H1 (cell line): ENCODE measurements around the gene ATF7IP2. TPM values are rescaled to one million over a fixed set of nuclear protein-coding genes. Genes with fewer than 3 reads are reported as not detected.

ENCODE experiments used
- CTCF ChIA-PET: fragments of 300-600 bp; sonication (Branson Sonifier 250); formaldehyde crosslinking; loops from one replicate; lab custom pipeline; 2021; ENCODE audit not compliant: partially characterized antibody; lab: Charles Lee
- POLR2A ChIA-PET: fragments of 300-600 bp; sonication (Branson Sonifier 250); formaldehyde crosslinking; loops from one replicate; lab custom pipeline; 2021; ENCODE audit warnings: inconsistent platforms; ENCODE audit not compliant: partially characterized antibody; lab: Charles Lee
- DNase-seq, 2 experiments: peaks; one replicate each; pipeline versions ENCODE4 v3.0.0 to v3.0.0-alpha.2; 2010 to 2022; ENCODE audit warnings: low spot score in 2 of 2, low read depth in 1 of 2, mixed read lengths in 1 of 2
- FAIRE-seq: peaks from 2 replicates; lab custom pipeline; 2011; peaks lifted over from hg19 to GRCh38; lab: Jason Lieb, UNC
- H2AFZ ChIP-seq: 2 replicates; pipeline ENCODE4 v1.8.1; 2012; ENCODE audit warnings: low read length, inconsistent platforms
- H2AK5ac ChIP-seq: 2 replicates; pipeline ENCODE4 v1.6.1; 2013; ENCODE audit warnings: low read depth, low read length
- H2BK120ac ChIP-seq: replicated peaks from 2 replicates; pipeline ENCODE3; 2013; ENCODE audit warnings: low read depth, low read length, inconsistent platforms
- H2BK12ac ChIP-seq: 2 replicates; pipeline ENCODE4 v1.6.1; 2013; ENCODE audit warnings: low read depth, low read length
- H2BK15ac ChIP-seq: 2 replicates; pipeline ENCODE4 v1.6.1; 2013; ENCODE audit warnings: low read length
- H2BK20ac ChIP-seq: 2 replicates; pipeline ENCODE4 v1.6.1; 2013; ENCODE audit warnings: low read length
- H2BK5ac ChIP-seq: 2 replicates; pipeline ENCODE4 v1.6.1; 2013; ENCODE audit warnings: low read depth, low read length
- H3K14ac ChIP-seq: 2 replicates; pipeline ENCODE4 v1.6.1; 2013; ENCODE audit warnings: inconsistent platforms; ENCODE audit not compliant: insufficient read length
- H3K18ac ChIP-seq: 2 replicates; pipeline ENCODE4 v1.6.1; 2013; ENCODE audit warnings: low read length; ENCODE audit errors: extremely low read depth
- H3K23ac ChIP-seq: 2 replicates; pipeline ENCODE4 v1.6.1; 2013; ENCODE audit warnings: inconsistent platforms; ENCODE audit not compliant: insufficient read length
- H3K23me2 ChIP-seq: 2 replicates; pipeline ENCODE4 v1.6.1; 2013; ENCODE audit warnings: low read depth, low read length
- H3K27ac ChIP-seq: 2 replicates; pipeline ENCODE4 v1.6.1; 2011; ENCODE audit warnings: low read depth, low read length, inconsistent platforms
- H3K27me3 ChIP-seq, 4 experiments: replicated peaks in 1 of 4; 1 replicate in 1 of 4; 2 replicates in 3 of 4; pipeline versions ENCODE4 v1.6.1 to v1.8.1; 2011 to 2013; ENCODE audit warnings: low read length in 3 of 4, mild to moderate bottlenecking in 3 of 4, inconsistent platforms in 2 of 4, mixed read lengths in 2 of 4, moderate library complexity in 1 of 4; ENCODE audit not compliant: control insufficient read depth in 3 of 4, insufficient read depth in 3 of 4; ENCODE audit errors: extremely low read depth in 1 of 4
- H3K36me3 ChIP-seq, 4 experiments: 2 replicates each; pipeline versions ENCODE4 v1.6.1 to v1.8.1; 2011 to 2013; ENCODE audit warnings: mild to moderate bottlenecking in 4 of 4, low read length in 3 of 4, moderate library complexity in 2 of 4, control low read depth in 1 of 4, inconsistent platforms in 1 of 4; ENCODE audit not compliant: insufficient read depth in 4 of 4, control insufficient read depth in 2 of 4
- H3K4ac ChIP-seq: replicated peaks from 2 replicates; pipeline ENCODE3; 2013; ENCODE audit warnings: low read length, low read depth, mixed read lengths, inconsistent platforms; ENCODE audit not compliant: insufficient read length
- H3K4me1 ChIP-seq, 4 experiments: replicated peaks in 1 of 4; 1 replicate in 1 of 4; 2 replicates in 3 of 4; pipeline versions ENCODE4 v1.6.1 to v1.8.1; 2011 to 2013; ENCODE audit warnings: low read length in 3 of 4, inconsistent platforms in 2 of 4, mixed read lengths in 1 of 4; ENCODE audit not compliant: insufficient read depth in 4 of 4, control insufficient read depth in 3 of 4
- H3K4me2 ChIP-seq, 2 experiments: 2 replicates each; pipeline versions ENCODE4 v1.6.1 to v1.8.1; 2011 to 2013; ENCODE audit warnings: low read depth in 2 of 2, low read length in 2 of 2, control low read depth in 1 of 2, inconsistent platforms in 1 of 2, mild to moderate bottlenecking in 1 of 2; ENCODE audit not compliant: insufficient read depth in 1 of 2
- H3K4me3 ChIP-seq, 4 experiments: fragments of 200-600, 300-600 bp in 1 of 4; sonication (generic), shearing (Covaris generic), sonication (Bioruptor Twin) in 1 of 4; 2 replicates each; pipeline versions ENCODE4 v1.5.1 to v1.8.1; 2011 to 2016; ENCODE audit warnings: low read length in 4 of 4, low read depth in 3 of 4, control low read depth in 2 of 4, inconsistent platforms in 2 of 4, mild to moderate bottlenecking in 2 of 4, mixed read lengths in 1 of 4, moderate library complexity in 1 of 4; ENCODE audit not compliant: insufficient read depth in 2 of 4; ENCODE audit errors: extremely low read depth in 1 of 4
- H3K56ac ChIP-seq: replicated peaks from 2 replicates; pipeline ENCODE3; 2013; ENCODE audit warnings: low read depth, mild to moderate bottlenecking, mixed read lengths, low read length, inconsistent platforms; ENCODE audit not compliant: insufficient read length
- H3K79me1 ChIP-seq: 2 replicates; pipeline ENCODE4 v1.6.1; 2013; ENCODE audit warnings: low read depth, low read length, control low read depth
- H3K79me2 ChIP-seq, 2 experiments: 2 replicates each; pipeline versions ENCODE4 v1.6.1 to v1.8.1; 2012 to 2013; ENCODE audit warnings: low read length in 2 of 2, mild to moderate bottlenecking in 2 of 2, inconsistent platforms in 1 of 2; ENCODE audit not compliant: insufficient read depth in 2 of 2, control insufficient read depth in 1 of 2
- H3K9ac ChIP-seq, 4 experiments: replicated peaks in 1 of 4; 1 replicate in 1 of 4; 2 replicates in 3 of 4; pipeline versions ENCODE4 v1.6.1 to v1.8.1; 2011 to 2013; ENCODE audit warnings: low read depth in 3 of 4, low read length in 3 of 4, control low read depth in 2 of 4, mild to moderate bottlenecking in 2 of 4, moderate library complexity in 2 of 4, inconsistent platforms in 1 of 4; ENCODE audit errors: extremely low read depth in 1 of 4
- H3K9me3 ChIP-seq, 2 experiments: 2 replicates each; pipeline versions ENCODE4 v1.6.1 to v1.8.1; 2012 to 2013; ENCODE audit warnings: mild to moderate bottlenecking in 2 of 2, moderate library complexity in 2 of 2, control low read depth in 1 of 2, inconsistent platforms in 1 of 2, low read depth in 1 of 2, low read length in 1 of 2, mixed read lengths in 1 of 2; ENCODE audit not compliant: insufficient read depth in 2 of 2
- H4K20me1 ChIP-seq, 2 experiments: replicated peaks in 1 of 2; 2 replicates each; pipeline versions ENCODE3 to v1.8.1; 2011 to 2013; ENCODE audit warnings: inconsistent platforms in 2 of 2, low read length in 2 of 2, mild to moderate bottlenecking in 1 of 2; ENCODE audit not compliant: insufficient read depth in 2 of 2, control insufficient read depth in 1 of 2
- H4K5ac ChIP-seq: 2 replicates; pipeline ENCODE4 v1.6.1; 2013; ENCODE audit warnings: low read length, low read depth, mixed read lengths, inconsistent platforms; ENCODE audit not compliant: insufficient read length
- H4K8ac ChIP-seq: 2 replicates; pipeline ENCODE4 v1.8.0; 2013; ENCODE audit warnings: mild to moderate bottlenecking, moderate library complexity, low read length, inconsistent platforms; ENCODE audit not compliant: insufficient read depth; ENCODE audit errors: extremely low read depth
- H4K91ac ChIP-seq: replicated peaks from 2 replicates; pipeline ENCODE3; 2013; ENCODE audit warnings: low read length, mixed read lengths, inconsistent platforms; ENCODE audit not compliant: insufficient read length
- CEBPB ChIP-seq: IDR thresholded peaks from 2 replicates; pipeline ENCODE4 v1.6.1; 2012; ENCODE audit warnings: low read depth, low read length
- CHD1 ChIP-seq: IDR thresholded peaks from 2 replicates; pipeline ENCODE4 v1.6.1; 2012; ENCODE audit warnings: low read depth, low read length, improper control_type of control experiment
- CREB1 ChIP-seq: IDR thresholded peaks from 2 replicates; pipeline ENCODE4 v1.6.1; 2012; ENCODE audit warnings: inconsistent platforms
- GABPA ChIP-seq: IDR thresholded peaks from 2 replicates; pipeline ENCODE4 v1.6.1; 2011; ENCODE audit warnings: mild to moderate bottlenecking, low read length, moderate library complexity, borderline replicate concordance; ENCODE audit not compliant: insufficient read depth
- PHF8 ChIP-seq: fragments of 200-600 bp; sonication (generic); conservative IDR thresholded peaks from 2 replicates; pipeline ENCODE4 v1.7.1; 2012; ENCODE audit warnings: low read depth, mild to moderate bottlenecking, inconsistent platforms, low read length, moderate library complexity
- RAD21 ChIP-seq, 2 experiments: IDR thresholded peaks in 1 of 2; conservative IDR thresholded peaks in 1 of 2; 2 replicates each; pipeline ENCODE4 v1.6.1; 2011; ENCODE audit warnings: low read depth in 2 of 2, low read length in 2 of 2, improper control_type of control experiment in 1 of 2, inconsistent platforms in 1 of 2, mild to moderate bottlenecking in 1 of 2, moderate library complexity in 1 of 2
- RBBP5 ChIP-seq: IDR thresholded peaks from 2 replicates; pipeline ENCODE4 v1.7.1; 2012; ENCODE audit warnings: low read depth, mild to moderate bottlenecking, inconsistent platforms, low read length, moderate library complexity, borderline replicate concordance
- RFX5 ChIP-seq: IDR thresholded peaks from 2 replicates; pipeline ENCODE4 v1.6.1; 2011; ENCODE audit warnings: low read depth, low read length, improper control_type of control experiment, borderline replicate concordance
- SIRT6 ChIP-seq: IDR thresholded peaks from one replicate; pipeline ENCODE4 v1.7.1; 2012; ENCODE audit warnings: low read length, inconsistent platforms
- TEAD4 ChIP-seq: IDR thresholded peaks from 2 replicates; pipeline ENCODE4 v1.6.1; 2012; ENCODE audit warnings: low read depth, low read length, inconsistent platforms, mixed read lengths
- polyA plus RNA-seq, 7 experiments: library from polyadenylated mRNA; depleted of rRNA in 3 of 7; stranded (reverse) in 5 of 7; unstranded in 2 of 7; fragments of >200 nt in 5 of 7; fragments of 200-250 nt in 2 of 7; gene quantifications; 1 replicate in 5 of 7; 2 replicates in 1 of 7; 4 replicates in 1 of 7; pipeline versions ENCODE4 v1.2.1 to v1.2.3, GENCODE V29; 2011 to 2013; ENCODE audit warnings: missing spikeins in 2 of 7, mixed read lengths in 2 of 7
- total RNA-seq: library from RNA; stranded (reverse); fragmentation: NEBNext Ultra II Directional; extraction: Animal tissue kit (Norgen Biotek cat#: 25700); gene quantifications from 2 replicates; pipeline ENCODE4 v1.2.1, GENCODE V29; 2021
- TF ChIP-seq, protein P1 (sequence below), 3 experiments: IDR thresholded peaks; 1 replicate in 2 of 3; 2 replicates in 1 of 3; pipeline versions ENCODE4 v1.5.1 to v1.6.1; 2011; ENCODE audit warnings: low read length in 3 of 3, mild to moderate bottlenecking in 3 of 3, inconsistent platforms in 2 of 3, low read depth in 1 of 3, moderate library complexity in 1 of 3; ENCODE audit not compliant: insufficient read depth in 1 of 3; ENCODE audit errors: control extremely low read depth in 1 of 3
- TF ChIP-seq, protein P2 (sequence below): IDR thresholded peaks from 2 replicates; pipeline ENCODE4 v1.6.1; 2012; ENCODE audit warnings: inconsistent platforms

The ATF7IP2 gene
- total and polyA plus RNA-seq, 2 of the 8 experiments (the other 6 are each of a cell fraction or from before 2014, with no cell fraction given): 28.7 to 32.8 TPM

DNA sequence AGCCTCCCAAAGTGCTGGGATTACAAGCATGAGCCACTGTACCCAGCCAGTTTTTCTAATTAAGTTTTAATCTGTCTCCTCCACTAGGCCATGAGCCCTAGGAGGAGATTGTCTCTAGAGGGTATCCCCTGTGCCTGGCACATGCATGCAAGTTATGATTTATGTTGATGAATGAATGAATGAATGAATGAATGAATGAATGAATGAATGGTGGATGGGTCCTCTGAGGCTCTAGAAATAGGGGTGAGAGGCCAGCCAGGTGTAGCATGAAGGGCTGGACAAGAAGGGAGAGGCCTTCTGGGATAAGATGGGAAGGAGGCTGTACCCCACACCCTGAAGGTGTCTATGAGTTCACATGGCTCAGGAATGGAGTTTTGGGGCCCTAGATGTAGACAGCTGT lies 145.7 kb downstream of the ATF7IP2 start:
- H2BK120ac ChIP-seq: no peak overlapping the region
- no peaks in the 10 kb centered on the region for H3K79me1 ChIP-seq
- no peak overlapping the region for H2AFZ ChIP-seq
- no peaks in the 10 kb centered on the region for H3K27me3 ChIP-seq
- no peaks in the 10 kb centered on the region for H3K23me2 ChIP-seq
- DNase-seq: no peak
- H3K4me2 ChIP-seq: no peak overlapping the region
- no peaks in the 10 kb centered on the region for H3K4me1 ChIP-seq
- H3K4me3 ChIP-seq: no peak overlapping the region
- H4K20me1 ChIP-seq: no peaks in the 10 kb centered on the region
- H2BK5ac ChIP-seq: no peak overlapping the region
- H3K27ac ChIP-seq: no peak overlapping the region
- H3K4ac ChIP-seq: no peak overlapping the region
- POLR2A ChIA-PET: interaction anchor here (1.6 kb wide), 1 partner anchor 213 kb away, joined by 3 read pairs; no protein-coding TSS in a partner anchor
- H4K5ac ChIP-seq: no peak overlapping the region
- no peak overlapping the region for H3K9ac ChIP-seq
- H2BK12ac ChIP-seq: no peak overlapping the region
- H3K23ac ChIP-seq: no peak overlapping the region
- H3K36me3 ChIP-seq: no peaks in the 10 kb centered on the region; a peak in 1 of 8 replicates
- H3K56ac ChIP-seq: no peak overlapping the region
- no peak overlapping the region for H4K91ac ChIP-seq
- H3K9me3 ChIP-seq: no peaks in the 10 kb centered on the region
- H2AK5ac ChIP-seq: no peak overlapping the region
- H2BK20ac ChIP-seq: no peak overlapping the region
- no peak overlapping the region for H4K8ac ChIP-seq
- H3K18ac ChIP-seq: no peak overlapping the region
- no peak overlapping the region for H3K14ac ChIP-seq
- no peak for FAIRE-seq
- H2BK15ac ChIP-seq: no peak overlapping the region
- no peaks in the 10 kb centered on the region for H3K79me2 ChIP-seq
- CTCF ChIA-PET: interaction anchor here (0.8 to 4.2 kb wide), 4 partner anchors 11 to 275 kb away, joined by 3 to 26 read pairs (median 3); no protein-coding TSS in a partner anchor
- TF ChIP-seq, protein P1, sequence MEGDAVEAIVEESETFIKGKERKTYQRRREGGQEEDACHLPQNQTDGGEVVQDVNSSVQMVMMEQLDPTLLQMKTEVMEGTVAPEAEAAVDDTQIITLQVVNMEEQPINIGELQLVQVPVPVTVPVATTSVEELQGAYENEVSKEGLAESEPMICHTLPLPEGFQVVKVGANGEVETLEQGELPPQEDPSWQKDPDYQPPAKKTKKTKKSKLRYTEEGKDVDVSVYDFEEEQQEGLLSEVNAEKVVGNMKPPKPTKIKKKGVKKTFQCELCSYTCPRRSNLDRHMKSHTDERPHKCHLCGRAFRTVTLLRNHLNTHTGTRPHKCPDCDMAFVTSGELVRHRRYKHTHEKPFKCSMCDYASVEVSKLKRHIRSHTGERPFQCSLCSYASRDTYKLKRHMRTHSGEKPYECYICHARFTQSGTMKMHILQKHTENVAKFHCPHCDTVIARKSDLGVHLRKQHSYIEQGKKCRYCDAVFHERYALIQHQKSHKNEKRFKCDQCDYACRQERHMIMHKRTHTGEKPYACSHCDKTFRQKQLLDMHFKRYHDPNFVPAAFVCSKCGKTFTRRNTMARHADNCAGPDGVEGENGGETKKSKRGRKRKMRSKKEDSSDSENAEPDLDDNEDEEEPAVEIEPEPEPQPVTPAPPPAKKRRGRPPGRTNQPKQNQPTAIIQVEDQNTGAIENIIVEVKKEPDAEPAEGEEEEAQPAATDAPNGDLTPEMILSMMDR (IDR thresholded peaks at IDR 0.05; ENCODE audit: control extremely low read depth in 1 of 3, insufficient read depth in 1 of 3, low read depth in 1 of 3, low read length in 3 of 3): no peak
- TF ChIP-seq CREB1: no peak
- TF ChIP-seq, protein P2, sequence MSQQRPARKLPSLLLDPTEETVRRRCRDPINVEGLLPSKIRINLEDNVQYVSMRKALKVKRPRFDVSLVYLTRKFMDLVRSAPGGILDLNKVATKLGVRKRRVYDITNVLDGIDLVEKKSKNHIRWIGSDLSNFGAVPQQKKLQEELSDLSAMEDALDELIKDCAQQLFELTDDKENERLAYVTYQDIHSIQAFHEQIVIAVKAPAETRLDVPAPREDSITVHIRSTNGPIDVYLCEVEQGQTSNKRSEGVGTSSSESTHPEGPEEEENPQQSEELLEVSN: no peak
- no peak for TF ChIP-seq RAD21 (IDR thresholded peaks at IDR 0.05 in 1 of 2, conservative IDR thresholded peaks at IDR 0.05 in 1 of 2; ENCODE audit: low read depth in 2 of 2, low read length in 2 of 2)
- no peak for TF ChIP-seq RFX5
- TF ChIP-seq RBBP5: no peak
- TF ChIP-seq CEBPB: no peak
- TF ChIP-seq TEAD4: no peak
- TF ChIP-seq SIRT6: no peak
- TF ChIP-seq GABPA: no peak
- no peak for TF ChIP-seq CHD1
- TF ChIP-seq PHF8: no peak
